HepG2 (cell line): Measurements from ENCODE around the gene MYO5A. TPM values are rescaled to one million over a fixed set of nuclear protein-coding genes. Genes with fewer than 3 reads are reported as not detected.

ENCODE experiments used
- ARNT ChIP-seq: fragments of 450-650 bp; IDR thresholded peaks from 2 replicates; pipeline ENCODE4 v1.6.1; 2017
- CBX5 ChIP-seq: sonication (generic); formaldehyde crosslinking; IDR thresholded peaks from 2 replicates; pipeline ENCODE4 v1.4.0; 2020; ENCODE audit warnings: missing genetic modification reagents, borderline replicate concordance
- CC2D1A ChIP-seq: sonication (generic); formaldehyde crosslinking; IDR thresholded peaks from 2 replicates; pipeline ENCODE4 v1.8.1; 2023; ENCODE audit warnings: mild to moderate bottlenecking, missing genetic modification reagents
- CENPX ChIP-seq: sonication (generic); formaldehyde crosslinking; IDR thresholded peaks from 2 replicates; pipeline ENCODE4 v1.9.0; 2021; ENCODE audit warnings: mild to moderate bottlenecking, missing genetic modification reagents, moderate library complexity
- DR1 ChIP-seq: sonication (generic); formaldehyde crosslinking; IDR thresholded peaks from 2 replicates; pipeline ENCODE4 v1.8.0; 2021; ENCODE audit warnings: mild to moderate bottlenecking, missing genetic modification reagents, inconsistent platforms
- E2F2 ChIP-seq: sonication (generic); formaldehyde crosslinking; IDR thresholded peaks from 2 replicates; pipeline ENCODE4 v1.4.0; 2020; ENCODE audit warnings: missing genetic modification reagents, borderline replicate concordance
- FOXO4 ChIP-seq: sonication (generic); formaldehyde crosslinking; conservative IDR thresholded peaks from 2 replicates; pipeline ENCODE4 v1.8.1; 2023; ENCODE audit warnings: missing genetic modification reagents
- MEIS1 ChIP-seq: sonication (generic); formaldehyde crosslinking; IDR thresholded peaks from 2 replicates; pipeline ENCODE4 v1.9.0; 2021; ENCODE audit warnings: mild to moderate bottlenecking, missing genetic modification reagents, moderate library complexity, borderline replicate concordance
- MXD3 ChIP-seq: IDR thresholded peaks from 2 replicates; pipeline ENCODE4 v1.6.1; 2016; ENCODE audit warnings: mild to moderate bottlenecking, missing biosample characterization, missing genetic modification reagents
- RAD21 ChIP-seq: fragments of 450-650 bp; formaldehyde crosslinking; IDR thresholded peaks from 2 replicates; pipeline ENCODE4 v1.5.0; 2020; ENCODE audit warnings: mild to moderate bottlenecking
- SAFB2 ChIP-seq: sonication (generic); formaldehyde crosslinking; IDR thresholded peaks from 2 replicates; pipeline ENCODE4 v1.5.1; 2020; ENCODE audit warnings: missing genetic modification reagents, low read depth, mild to moderate bottlenecking, borderline replicate concordance
- TAF15 ChIP-seq: fragments of 200-400 bp; formaldehyde crosslinking; IDR thresholded peaks from one replicate; pipeline ENCODE4 v1.6.1; 2018; ENCODE audit warnings: mild to moderate bottlenecking, low read depth, low read length; ENCODE audit not compliant: poor library complexity, severe bottlenecking
- ZBTB46 ChIP-seq: sonication (generic); formaldehyde crosslinking; IDR thresholded peaks from 2 replicates; pipeline ENCODE4 v1.4.0; 2020; ENCODE audit warnings: mild to moderate bottlenecking, missing genetic modification reagents, borderline replicate concordance
- ZFP36L1 ChIP-seq: sonication (generic); formaldehyde crosslinking; IDR thresholded peaks from 2 replicates; pipeline ENCODE4 v1.8.0; 2022; ENCODE audit warnings: mild to moderate bottlenecking, missing genetic modification reagents, moderate library complexity
- ZMYM3 ChIP-seq: sonication (generic); formaldehyde crosslinking; IDR thresholded peaks from 2 replicates; pipeline ENCODE4 v1.5.1; 2020; ENCODE audit warnings: mild to moderate bottlenecking, missing genetic modification reagents
- ZNF557 ChIP-seq: sonication (generic); formaldehyde crosslinking; IDR thresholded peaks from 2 replicates; pipeline ENCODE4 v1.4.0; 2020; ENCODE audit warnings: missing genetic modification reagents
- ZNF558 ChIP-seq: sonication (generic); formaldehyde crosslinking; IDR thresholded peaks from 2 replicates; pipeline ENCODE4 v1.9.0; 2022; ENCODE audit warnings: mild to moderate bottlenecking, missing genetic modification reagents, borderline replicate concordance
- ZNF691 ChIP-seq: sonication (generic); formaldehyde crosslinking; IDR thresholded peaks from 2 replicates; pipeline ENCODE4 v1.4.0; 2020; ENCODE audit warnings: missing genetic modification reagents, low read depth, mild to moderate bottlenecking, borderline replicate concordance
- ZNF710 ChIP-seq: sonication (generic); formaldehyde crosslinking; IDR thresholded peaks from 2 replicates; pipeline ENCODE4 v1.5.0; 2020; ENCODE audit warnings: mild to moderate bottlenecking, missing genetic modification reagents, borderline replicate concordance
- ZNF737 ChIP-seq: sonication (generic); formaldehyde crosslinking; IDR thresholded peaks from 2 replicates; pipeline ENCODE4 v1.5.0; 2020; ENCODE audit warnings: missing genetic modification reagents, mild to moderate bottlenecking, borderline replicate concordance
- polyA plus RNA-seq, 8 experiments: library from polyadenylated mRNA; depleted of rRNA in 3 of 8; stranded (reverse) in 7 of 8; unstranded in 1 of 8; fragments of >200 nt; fragmentation: Illumina TruSeq in 4 of 8; extraction: Trizol in 4 of 8; gene quantifications; 2 replicates each; pipeline versions ENCODE4 v1.2.1 to v1.2.3, GENCODE V29; 2011 to 2016; ENCODE audit warnings: low read depth in 4 of 8, missing spikeins in 1 of 8, mixed read lengths in 1 of 8; ENCODE audit not compliant: insufficient read depth in 1 of 8
- total RNA-seq, 5 experiments: library from RNA; depleted of rRNA; stranded (reverse); fragments of >200 nt; fragmentation: Illumina TruSeq; extraction: Trizol; gene quantifications; 2 replicates each; pipeline ENCODE4 v1.2.3, GENCODE V29; 2016; ENCODE audit warnings: low read depth in 1 of 5

MYO5A gene
- total and polyA plus RNA-seq, 2 of the 13 experiments (the other 11 are each of a cell fraction or from before 2014, with no cell fraction given): 2.8 to 4.8 TPM

GRCh38 chr15:52568601-52569585 lies 40.2 kb upstream of the MYO5A start, which contains the start of gene ARPP19 (continued):
- TF ChIP-seq E2F2 (no peak; the same call in 1 of the 2 replicates), RAD21 (CRISPR knock-in tag) (no peak), ZNF557 (CRISPR knock-in tag) (0 out of 2 replicates have a peak, but pooled peaks have one; percentile 70), CENPX (CRISPR knock-in tag) (no peak), ARNT (no peak), ZMYM3 (no peak), MEIS1 (no peak), SAFB2 (CRISPR knock-in tag) (peak; percentile 92; the same call in 1 of the 2 replicates), DR1 (CRISPR knock-in tag) (peak; percentile 21; the same call in 1 of the 2 replicates), ZNF558 (no peak), ZNF691 (CRISPR knock-in tag) (no peak), CBX5 (peak; percentile 73; the same call in 1 of the 2 replicates), ZNF737 (CRISPR knock-in tag) (no peak), ZNF710 (CRISPR knock-in tag) (no peak), CC2D1A (CRISPR knock-in tag) (no peak), FOXO4 (CRISPR knock-in tag) (no peak), TAF15 (no peak), ZFP36L1 (CRISPR knock-in tag) (0 out of 2 replicates have a peak, but pooled peaks have one; percentile 63), ZBTB46 (no peak), MXD3 (CRISPR knock-in tag) (peak; percentile 93)
